SK-N-SH treated with all-trans-retinoic acid at 6 μM for 48 hours (cell line): ENCODE results near the gene TRAPPC3.
A peak's percentile ranks its signal among the peaks of the same experiment; 100 is the strongest.

Source experiments
- ATAC-seq: fragments of 200-7000 bp; cut with Tn5 transposase; 3 replicates; pipeline ENCODE4 v1.9.1; 2020; ENCODE audit warnings: mild to moderate bottlenecking, moderate library complexity
- ARNTL ChIP-seq: fragments of 450-650 bp; formaldehyde crosslinking; IDR thresholded peaks from 2 replicates; pipeline ENCODE4 v1.5.0; 2020; ENCODE audit warnings: low read depth, mild to moderate bottlenecking, moderate library complexity, borderline replicate concordance
- BACH2 ChIP-seq: fragments of 250-450 bp; sonication (Bioruptor Pico); IDR thresholded peaks from 2 replicates; pipeline ENCODE4 v1.9.0; 2021; ENCODE audit warnings: mild to moderate bottlenecking, borderline replicate concordance
- CREB5 ChIP-seq: fragments of 250-450 bp; sonication (Bioruptor Pico); IDR thresholded peaks from 2 replicates; pipeline ENCODE4 v1.5.1; 2020; ENCODE audit warnings: low read depth, mild to moderate bottlenecking, moderate library complexity
- ESRRG ChIP-seq: fragments of 250-450 bp; sonication (Bioruptor Pico); IDR thresholded peaks from 2 replicates; pipeline ENCODE4 v1.6.1; 2021; ENCODE audit warnings: mild to moderate bottlenecking
- GLIS3 ChIP-seq: fragments of 250-450 bp; sonication (Bioruptor Pico); IDR thresholded peaks from 2 replicates; pipeline ENCODE4 v1.5.0; 2020; ENCODE audit warnings: mild to moderate bottlenecking, moderate library complexity
- ISL1 ChIP-seq: fragments of 250-450 bp; sonication (Bioruptor Pico); IDR thresholded peaks from 2 replicates; pipeline ENCODE4 v2.1.2; 2022; ENCODE audit warnings: mild to moderate bottlenecking, moderate library complexity
- OSR1 ChIP-seq: fragments of 250-450 bp; sonication (Bioruptor Pico); IDR thresholded peaks from 2 replicates; pipeline ENCODE4 v1.8.0; 2022; ENCODE audit warnings: moderate library complexity, mild to moderate bottlenecking, inconsistent platforms
- PPARA ChIP-seq: fragments of 250-450 bp; sonication (Bioruptor Pico); IDR thresholded peaks from 2 replicates; pipeline ENCODE4 v1.5.0; 2020; ENCODE audit warnings: mild to moderate bottlenecking, borderline replicate concordance
- RARB ChIP-seq: fragments of 250-450 bp; sonication (Bioruptor Pico); IDR thresholded peaks from 2 replicates; pipeline ENCODE4 v1.8.0; 2021; ENCODE audit warnings: mild to moderate bottlenecking, moderate library complexity
- SNAI2 ChIP-seq: fragments of 250-450 bp; sonication (Bioruptor Pico); IDR thresholded peaks from 2 replicates; pipeline ENCODE4 v1.5.0; 2020; ENCODE audit warnings: mild to moderate bottlenecking, moderate library complexity
- TCF4 ChIP-seq: fragments of 250-450 bp; sonication (Bioruptor Pico); IDR thresholded peaks from 2 replicates; pipeline ENCODE4 v1.8.0; 2021; ENCODE audit warnings: mild to moderate bottlenecking, moderate library complexity, borderline replicate concordance
- TOX ChIP-seq: fragments of 250-450 bp; sonication (Bioruptor Pico); IDR thresholded peaks from 2 replicates; pipeline ENCODE4 v1.8.0; 2021; ENCODE audit warnings: mild to moderate bottlenecking, moderate library complexity, borderline replicate concordance
- ZC3H10 ChIP-seq: fragments of 250-450 bp; sonication (Bioruptor Pico); IDR thresholded peaks from 2 replicates; pipeline ENCODE4 v1.5.1; 2021; ENCODE audit warnings: mild to moderate bottlenecking, moderate library complexity
- ZFP3 ChIP-seq: fragments of 250-450 bp; sonication (Bioruptor Pico); IDR thresholded peaks from 2 replicates; pipeline ENCODE4 v1.5.0; 2020; ENCODE audit warnings: mild to moderate bottlenecking, moderate library complexity
- ZFP30 ChIP-seq: fragments of 450-650 bp; formaldehyde crosslinking; IDR thresholded peaks from 2 replicates; pipeline ENCODE4 v1.5.0; 2022; ENCODE audit warnings: mild to moderate bottlenecking, moderate library complexity
- ZNF565 ChIP-seq: fragments of 450-650 bp; formaldehyde crosslinking; conservative IDR thresholded peaks from 2 replicates; pipeline ENCODE4 v1.5.0; 2020; ENCODE audit warnings: low read depth, mild to moderate bottlenecking, moderate library complexity
- ZNF70 ChIP-seq: fragments of 450-650 bp; formaldehyde crosslinking; IDR thresholded peaks from 2 replicates; pipeline ENCODE4 v1.5.0; 2020; ENCODE audit warnings: mild to moderate bottlenecking, moderate library complexity
- ZNF8 ChIP-seq: fragments of 450-650 bp; formaldehyde crosslinking; IDR thresholded peaks from 2 replicates; pipeline ENCODE4 v1.5.0; 2020; ENCODE audit warnings: mild to moderate bottlenecking, moderate library complexity
- TF ChIP-seq, protein P1 (sequence below): fragments of 250-450 bp; sonication (Bioruptor Pico); IDR thresholded peaks from 2 replicates; pipeline ENCODE4 v1.5.0; 2020; ENCODE audit warnings: mild to moderate bottlenecking, moderate library complexity
- TF ChIP-seq, protein P2 (sequence below): fragments of 250-450 bp; sonication (Bioruptor Pico); IDR thresholded peaks from 2 replicates; pipeline ENCODE4 v1.5.1; 2021; ENCODE audit warnings: mild to moderate bottlenecking, moderate library complexity
- TF ChIP-seq, protein P3 (sequence below): fragments of 250-450 bp; sonication (Bioruptor Pico); IDR thresholded peaks from 2 replicates; pipeline ENCODE4 v1.8.0; 2020; ENCODE audit warnings: mild to moderate bottlenecking, moderate library complexity, borderline replicate concordance

Gene TRAPPC3

GRCh38 chr1:36116901-36117300 lies 32.4 kb downstream of the TRAPPC3 start:
- TF ChIP-seq GLIS3 (CRISPR knock-in tag) = no peak
- TF ChIP-seq ZC3H10 = no peak
- TF ChIP-seq TCF4 (CRISPR knock-in tag) = no peak
- no peak for TF ChIP-seq ESRRG
- TF ChIP-seq ZNF8 (CRISPR knock-in tag) = no peak
- TF ChIP-seq, protein P1, sequence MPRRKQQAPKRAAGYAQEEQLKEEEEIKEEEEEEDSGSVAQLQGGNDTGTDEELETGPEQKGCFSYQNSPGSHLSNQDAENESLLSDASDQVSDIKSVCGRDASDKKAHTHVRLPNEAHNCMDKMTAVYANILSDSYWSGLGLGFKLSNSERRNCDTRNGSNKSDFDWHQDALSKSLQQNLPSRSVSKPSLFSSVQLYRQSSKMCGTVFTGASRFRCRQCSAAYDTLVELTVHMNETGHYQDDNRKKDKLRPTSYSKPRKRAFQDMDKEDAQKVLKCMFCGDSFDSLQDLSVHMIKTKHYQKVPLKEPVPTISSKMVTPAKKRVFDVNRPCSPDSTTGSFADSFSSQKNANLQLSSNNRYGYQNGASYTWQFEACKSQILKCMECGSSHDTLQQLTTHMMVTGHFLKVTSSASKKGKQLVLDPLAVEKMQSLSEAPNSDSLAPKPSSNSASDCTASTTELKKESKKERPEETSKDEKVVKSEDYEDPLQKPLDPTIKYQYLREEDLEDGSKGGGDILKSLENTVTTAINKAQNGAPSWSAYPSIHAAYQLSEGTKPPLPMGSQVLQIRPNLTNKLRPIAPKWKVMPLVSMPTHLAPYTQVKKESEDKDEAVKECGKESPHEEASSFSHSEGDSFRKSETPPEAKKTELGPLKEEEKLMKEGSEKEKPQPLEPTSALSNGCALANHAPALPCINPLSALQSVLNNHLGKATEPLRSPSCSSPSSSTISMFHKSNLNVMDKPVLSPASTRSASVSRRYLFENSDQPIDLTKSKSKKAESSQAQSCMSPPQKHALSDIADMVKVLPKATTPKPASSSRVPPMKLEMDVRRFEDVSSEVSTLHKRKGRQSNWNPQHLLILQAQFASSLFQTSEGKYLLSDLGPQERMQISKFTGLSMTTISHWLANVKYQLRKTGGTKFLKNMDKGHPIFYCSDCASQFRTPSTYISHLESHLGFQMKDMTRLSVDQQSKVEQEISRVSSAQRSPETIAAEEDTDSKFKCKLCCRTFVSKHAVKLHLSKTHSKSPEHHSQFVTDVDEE (CRISPR knock-in tag) = no peak
- no peak for TF ChIP-seq ZNF70 (CRISPR knock-in tag)
- TF ChIP-seq ISL1 (CRISPR knock-in tag) = no peak
- no peak for TF ChIP-seq TOX (CRISPR knock-in tag)
- no peak for TF ChIP-seq ZFP30
- no peak for TF ChIP-seq PPARA (CRISPR knock-in tag)
- no peak for TF ChIP-seq BACH2 (CRISPR knock-in tag)
- no peak for TF ChIP-seq ARNTL (CRISPR knock-in tag)
- TF ChIP-seq SNAI2 (CRISPR knock-in tag) = no peak
- no peak for ATAC-seq

DNA sequence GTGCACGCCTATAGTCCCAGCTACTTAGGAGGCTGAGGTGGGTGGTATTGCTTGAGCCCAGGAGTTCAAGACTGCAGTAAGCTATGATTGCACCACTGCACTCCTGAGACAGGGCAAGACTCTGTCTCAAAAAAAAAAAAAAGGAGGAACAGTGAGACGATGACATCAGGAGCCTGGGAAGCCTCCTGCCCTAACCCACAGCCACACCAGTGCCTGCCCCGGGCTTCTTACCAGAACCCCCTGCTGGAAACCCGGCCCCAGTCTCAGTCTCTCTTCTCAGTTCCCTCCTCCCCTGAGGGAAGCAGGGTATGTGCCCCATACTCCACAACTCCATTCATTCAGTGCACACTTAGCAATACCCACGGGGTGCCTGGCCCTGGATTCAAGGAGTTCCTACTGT lies 33.4 kb downstream of the TRAPPC3 start:
- ATAC-seq = peak; percentile 20; the same call in 2 of the 3 replicates
- TF ChIP-seq ESRRG = no peak
- TF ChIP-seq, protein P1 (CRISPR knock-in tag) = no peak
- TF ChIP-seq ZNF70 (CRISPR knock-in tag) = no peak
- no peak for TF ChIP-seq ZNF565
- TF ChIP-seq ZFP3 = no peak
- TF ChIP-seq ZC3H10 = no peak
- TF ChIP-seq, protein P2, sequence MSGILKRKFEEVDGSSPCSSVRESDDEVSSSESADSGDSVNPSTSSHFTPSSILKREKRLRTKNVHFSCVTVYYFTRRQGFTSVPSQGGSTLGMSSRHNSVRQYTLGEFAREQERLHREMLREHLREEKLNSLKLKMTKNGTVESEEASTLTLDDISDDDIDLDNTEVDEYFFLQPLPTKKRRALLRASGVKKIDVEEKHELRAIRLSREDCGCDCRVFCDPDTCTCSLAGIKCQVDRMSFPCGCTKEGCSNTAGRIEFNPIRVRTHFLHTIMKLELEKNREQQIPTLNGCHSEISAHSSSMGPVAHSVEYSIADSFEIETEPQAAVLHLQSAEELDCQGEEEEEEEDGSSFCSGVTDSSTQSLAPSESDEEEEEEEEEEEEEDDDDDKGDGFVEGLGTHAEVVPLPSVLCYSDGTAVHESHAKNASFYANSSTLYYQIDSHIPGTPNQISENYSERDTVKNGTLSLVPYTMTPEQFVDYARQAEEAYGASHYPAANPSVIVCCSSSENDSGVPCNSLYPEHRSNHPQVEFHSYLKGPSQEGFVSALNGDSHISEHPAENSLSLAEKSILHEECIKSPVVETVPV = no peak
- TF ChIP-seq OSR1 (CRISPR knock-in tag) = no peak
- no peak for TF ChIP-seq TCF4 (CRISPR knock-in tag)
- no peak for TF ChIP-seq CREB5 (CRISPR knock-in tag)
- no peak for TF ChIP-seq TOX (CRISPR knock-in tag)
- TF ChIP-seq ISL1 (CRISPR knock-in tag) = no peak
- no peak for TF ChIP-seq ARNTL (CRISPR knock-in tag)
- TF ChIP-seq PPARA (CRISPR knock-in tag) = no peak
- no peak for TF ChIP-seq ZNF8 (CRISPR knock-in tag)
- no peak for TF ChIP-seq BACH2 (CRISPR knock-in tag)
- no peak for TF ChIP-seq SNAI2 (CRISPR knock-in tag)
- TF ChIP-seq, protein P3, sequence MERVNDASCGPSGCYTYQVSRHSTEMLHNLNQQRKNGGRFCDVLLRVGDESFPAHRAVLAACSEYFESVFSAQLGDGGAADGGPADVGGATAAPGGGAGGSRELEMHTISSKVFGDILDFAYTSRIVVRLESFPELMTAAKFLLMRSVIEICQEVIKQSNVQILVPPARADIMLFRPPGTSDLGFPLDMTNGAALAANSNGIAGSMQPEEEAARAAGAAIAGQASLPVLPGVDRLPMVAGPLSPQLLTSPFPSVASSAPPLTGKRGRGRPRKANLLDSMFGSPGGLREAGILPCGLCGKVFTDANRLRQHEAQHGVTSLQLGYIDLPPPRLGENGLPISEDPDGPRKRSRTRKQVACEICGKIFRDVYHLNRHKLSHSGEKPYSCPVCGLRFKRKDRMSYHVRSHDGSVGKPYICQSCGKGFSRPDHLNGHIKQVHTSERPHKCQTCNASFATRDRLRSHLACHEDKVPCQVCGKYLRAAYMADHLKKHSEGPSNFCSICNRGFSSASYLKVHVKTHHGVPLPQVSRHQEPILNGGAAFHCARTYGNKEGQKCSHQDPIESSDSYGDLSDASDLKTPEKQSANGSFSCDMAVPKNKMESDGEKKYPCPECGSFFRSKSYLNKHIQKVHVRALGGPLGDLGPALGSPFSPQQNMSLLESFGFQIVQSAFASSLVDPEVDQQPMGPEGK = no peak
- no peak for TF ChIP-seq RARB (CRISPR knock-in tag)
